Stomach (tissue), 9 donors: ENCODE data around the gene MPIG6B. TPM values are rescaled to one million over a fixed set of nuclear protein-coding genes. Genes with fewer than 3 reads are reported as not detected.

Experiments
- DNase-seq, 2 donors: peaks; one replicate each; pipeline versions ENCODE4 v3.0.0 to v3.0.0-alpha.2; 2013 to 2019
- H3K27ac ChIP-seq, 5 donors: fragments of 200-600 bp in 4 of 5; sonication (generic) in 4 of 5; one replicate each; pipeline ENCODE4 v1.5.1; 2013 to 2019; ENCODE audit warnings: mild to moderate bottlenecking in 1 of 5, moderate library complexity in 1 of 5
- H3K27me3 ChIP-seq, 3 donors: fragments of 200-600 bp; sonication (generic); one replicate each; pipeline ENCODE4 v1.5.1; 2017 to 2019; ENCODE audit warnings: mixed run types in 1 of 3
- H3K36me3 ChIP-seq, 4 donors: fragments of 200-600 bp; sonication (generic); 1 replicate in 3 of 4; 2 replicates in 1 of 4; pipeline ENCODE4 v1.5.1; 2016 to 2019
- H3K4me1 ChIP-seq, 4 donors: fragments of 200-600 bp; sonication (generic); one replicate each; pipeline ENCODE4 v1.5.1; 2016 to 2019
- H3K4me3 ChIP-seq, 4 donors: fragments of 200-600 bp; sonication (generic) in 3 of 4; one replicate each; pipeline ENCODE4 v1.5.1; 2016 to 2019; ENCODE audit warnings: mild to moderate bottlenecking in 1 of 4
- H3K9me3 ChIP-seq, 4 donors: fragments of 200-600 bp; sonication (generic); one replicate each; pipeline ENCODE4 v1.5.1; 2016 to 2019
- CTCF ChIP-seq, 7 experiments: fragments of 450-650 bp in 4 of 7; fragments of 200-600 bp in 3 of 7; sonication (generic) in 3 of 7; IDR thresholded peaks; one replicate each; pipeline ENCODE4 v1.5.1; 2016 to 2019; ENCODE audit warnings: antibody characterized with exemption in 7 of 7, control low read depth in 2 of 7, mild to moderate bottlenecking in 1 of 7
- EP300 ChIP-seq: sonication (generic); formaldehyde crosslinking; IDR thresholded peaks from one replicate; pipeline ENCODE4 v1.6.1; 2017; ENCODE audit warnings: antibody characterized with exemption
- POLR2A ChIP-seq, 4 donors: fragments of 450-650 bp; IDR thresholded peaks; one replicate each; pipeline ENCODE4 v1.6.1; 2016; ENCODE audit warnings: antibody characterized with exemption in 4 of 4, control low read depth in 2 of 4, mild to moderate bottlenecking in 1 of 4, moderate library complexity in 1 of 4
- POLR2AphosphoS5 ChIP-seq, 3 donors: sonication (generic); formaldehyde crosslinking; IDR thresholded peaks; one replicate each; pipeline ENCODE4 v1.6.1; 2016; ENCODE audit warnings: antibody characterized with exemption in 3 of 3
- WGBS, 5 donors: extraction: QIAGEN DNeasy Blood & Tissue Kit in 3 of 5; methylation state at CpG; one replicate each; pipeline versions ENCODE4 v1.1.5 to v1.1.7; 2013 to 2018; 5-methylcytosine and 5-hydroxymethylcytosine counted together
- intact Hi-C: fragments of 100-400 bp; cut with DNase I; formaldehyde crosslinking; loops from one replicate; pipeline ENCODE4 v1.15.1; 2023; ENCODE audit warnings: low total_unique reads
- polyA plus RNA-seq, 3 donors: library from polyadenylated mRNA; stranded (reverse); fragments of 200-250 nt; gene quantifications; one replicate each; pipeline ENCODE4 v1.2.3, GENCODE V29; 2013
- total RNA-seq, 5 donors: library from RNA; depleted of rRNA; stranded (reverse); fragments of >200 nt; gene quantifications; one replicate each; pipeline versions ENCODE4 v1.1.0 to v1.2.3, GENCODE V29; 2014 to 2016
- donor health status: healthy with polysubstance abuse.
- donor health status: Bipolar disorder and iron deficiency.
- donor health status: healthy.

The MPIG6B gene
- total and polyA plus RNA-seq, 8 donors: 0.10 TPM; not detected in 7

- Histone ChIP-seq H3K4me1 (peaks cover 4 to 20% (median 12%) of the 10 kb centered on the region in 4 donors), H3K4me3 (no peak overlapping the region), H3K27ac (no peak overlapping the region), H3K36me3 (peaks cover 80 to 100% (median 100%) of the 10 kb centered on the region in 4 donors), H3K27me3 (no peaks in the 10 kb centered on the region), H3K9me3 (no peaks in the 10 kb centered on the region)
- intact Hi-C loops: no loop called here
- no peak for DNase-seq
- 87 to 91% (median 89%) methylated on average over 9 of the region's 9 CpGs for WGBS, 5 donors
- TF ChIP-seq CTCF (IDR thresholded peaks at IDR 0.05) (no peak), EP300 (no peak), POLR2AphosphoS5 (IDR thresholded peaks at IDR 0.05) (no peak), POLR2A (IDR thresholded peaks at IDR 0.05) (no peak)
These were observed 30.3 kb upstream of the MPIG6B start for GRCh38 chr6:31692886-31693285.

GRCh38 chr6:31693535-31693934 is 29.6 kb upstream of the MPIG6B start:
- Histone ChIP-seq H3K4me3 (no peak overlapping the region), H3K36me3 (peaks cover 74 to 100% (median 97%) of the 10 kb centered on the region in 4 donors), H3K27ac (no peak overlapping the region), H3K9me3 (no peaks in the 10 kb centered on the region), H3K4me1 (peaks cover 4 to 22% (median 12%) of the 10 kb centered on the region in 4 donors), H3K27me3 (no peaks in the 10 kb centered on the region)
- WGBS, 5 donors: 80 to 100% (median 92%) methylated on average over 4 to 6 of the region's 6 CpGs
- no peak for DNase-seq
- intact Hi-C loops: no loop called here
- TF ChIP-seq CTCF (IDR thresholded peaks at IDR 0.05) (no peak), POLR2A (IDR thresholded peaks at IDR 0.05) (no peak), POLR2AphosphoS5 (IDR thresholded peaks at IDR 0.05) (no peak), EP300 (no peak)

GRCh38 chr6:31697555-31697954 is 25.6 kb upstream of the MPIG6B start:
- DNase-seq: no peak
- TF ChIP-seq POLR2AphosphoS5 (IDR thresholded peaks at IDR 0.05) (no peak), EP300 (no peak), POLR2A (IDR thresholded peaks at IDR 0.05) (no peak), CTCF (IDR thresholded peaks at IDR 0.05) (no peak)
- H3K36me3 ChIP-seq: peaks cover 42 to 85% (median 80%) of the 10 kb centered on the region in 4 donors
- intact Hi-C loops: no loop called here
- no peaks in the 10 kb centered on the region for H3K27me3 ChIP-seq
- H3K27ac ChIP-seq: no peak overlapping the region
- WGBS, 5 donors: 35 to 45% (median 39%) methylated on average over 3 of the region's 3 CpGs
- H3K4me1 ChIP-seq: peaks cover 11 to 36% (median 20%) of the 10 kb centered on the region in 4 donors
- H3K4me3 ChIP-seq: no peak overlapping the region
- H3K9me3 ChIP-seq: no peaks in the 10 kb centered on the region

- peak overlapping the region in 2 of 4 donors; percentile 63 to 83 for H3K4me3 ChIP-seq
- H3K27me3 ChIP-seq: no peaks in the 10 kb centered on the region
- peaks cover 11 to 44% (median 26%) of the 10 kb centered on the region in 4 donors for H3K4me1 ChIP-seq
- DNase-seq: no peak
- peak overlapping the region in 1 of 5 donors; percentile 51 for H3K27ac ChIP-seq
- WGBS, 5 donors: 61 to 82% (median 70%) methylated on average over 5 of the region's 5 CpGs
- H3K36me3 ChIP-seq: peaks cover 15 to 52% (median 46%) of the 10 kb centered on the region in 4 donors
- intact Hi-C loops: no loop called here
- no peaks in the 10 kb centered on the region for H3K9me3 ChIP-seq
- TF ChIP-seq CTCF (IDR thresholded peaks at IDR 0.05): no peak
- TF ChIP-seq POLR2AphosphoS5 (IDR thresholded peaks at IDR 0.05): no peak
- no peak for TF ChIP-seq EP300
- no peak for TF ChIP-seq POLR2A (IDR thresholded peaks at IDR 0.05)
These were observed 22.3 kb upstream of the MPIG6B start for GRCh38 chr6:31700740-31701401.
